Cardiac muscle cell (in vitro differentiated cells and primary cell): ENCODE measurements around the gene MAG. TPM values are rescaled to one million over a fixed set of nuclear protein-coding genes. Genes with fewer than 3 reads are reported as not detected.
A peak's percentile ranks its signal among the peaks of the same experiment; 100 is the strongest.

Source experiments
- DNase-seq, 2 donors: peaks; one replicate each; pipeline versions ENCODE4 v3.0.0 to v3.0.0-alpha.2; 2010 to 2017; ENCODE audit warnings: low read depth in 1 of 2, low spot score in 1 of 2
- H3K27ac ChIP-seq: fragments of 200-600 bp; sonication (generic); 2 replicates; pipeline ENCODE4 v1.5.1; 2016
- H3K27me3 ChIP-seq: fragments of 200-600 bp; sonication (generic); 2 replicates; pipeline ENCODE4 v1.6.0; 2016; ENCODE audit warnings: control low read depth
- H3K36me3 ChIP-seq: fragments of 200-600 bp; sonication (generic); 2 replicates; pipeline ENCODE4 v1.5.1; 2016; ENCODE audit warnings: control low read depth
- H3K4me1 ChIP-seq: fragments of 200-600 bp; sonication (generic); 2 replicates; pipeline ENCODE4 v1.8.1; 2017; ENCODE audit warnings: low read depth, mild to moderate bottlenecking, mixed run types
- H3K4me3 ChIP-seq: fragments of 200-600 bp; sonication (generic); 2 replicates; pipeline ENCODE4 v1.5.1; 2016; ENCODE audit warnings: mild to moderate bottlenecking
- H3K9me3 ChIP-seq: fragments of 200-600 bp; sonication (generic); 2 replicates; pipeline ENCODE4 v1.5.1; 2017; ENCODE audit warnings: low read depth, mild to moderate bottlenecking, control low read depth
- polyA plus RNA-seq: library from polyadenylated mRNA; unstranded; fragments of >200 nt; fragmentation: Nextera tagmentation; extraction: Ambion mirVana; gene quantifications from 2 replicates; pipeline ENCODE4 v1.2.1, GENCODE V29; 2016
- total RNA-seq: library from RNA; depleted of rRNA; stranded (reverse); fragments of >200 nt; gene quantifications from 2 replicates; pipeline ENCODE4 v1.2.3, GENCODE V29; 2016
- TF ChIP-seq, protein P1 (sequence below): IDR thresholded peaks from 2 replicates; pipeline ENCODE4 v1.5.1; 2012; ENCODE audit warnings: low read depth, mild to moderate bottlenecking, low read length

Gene MAG
- total and polyA plus RNA-seq, 2 experiments from 2014 or later, result 1.2 to 2.1 TPM

DNA sequence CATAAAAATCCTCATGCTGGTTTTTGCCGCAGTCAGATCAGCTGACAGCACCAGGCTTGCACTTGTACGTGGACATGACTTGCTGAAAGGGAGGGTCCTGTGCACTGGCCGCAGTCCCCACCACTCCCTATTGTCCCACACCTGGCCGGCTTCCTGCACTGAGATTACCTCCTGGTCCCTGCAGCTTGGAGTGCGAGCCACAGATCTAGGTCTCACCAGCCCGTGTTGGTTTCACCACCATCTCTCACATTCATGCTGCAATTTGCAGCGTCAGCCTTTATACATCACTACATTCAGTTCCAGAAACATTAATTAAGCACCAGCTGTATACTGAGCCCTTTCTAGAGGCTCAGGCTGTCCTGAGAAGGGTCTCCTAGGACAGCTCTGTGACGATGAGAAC, 22.1 kb downstream of the MAG start:
- H3K36me3 ChIP-seq, result no peaks in the 10 kb centered on the region
- no peaks in the 10 kb centered on the region for H3K27me3 ChIP-seq
- TF ChIP-seq, protein P1, sequence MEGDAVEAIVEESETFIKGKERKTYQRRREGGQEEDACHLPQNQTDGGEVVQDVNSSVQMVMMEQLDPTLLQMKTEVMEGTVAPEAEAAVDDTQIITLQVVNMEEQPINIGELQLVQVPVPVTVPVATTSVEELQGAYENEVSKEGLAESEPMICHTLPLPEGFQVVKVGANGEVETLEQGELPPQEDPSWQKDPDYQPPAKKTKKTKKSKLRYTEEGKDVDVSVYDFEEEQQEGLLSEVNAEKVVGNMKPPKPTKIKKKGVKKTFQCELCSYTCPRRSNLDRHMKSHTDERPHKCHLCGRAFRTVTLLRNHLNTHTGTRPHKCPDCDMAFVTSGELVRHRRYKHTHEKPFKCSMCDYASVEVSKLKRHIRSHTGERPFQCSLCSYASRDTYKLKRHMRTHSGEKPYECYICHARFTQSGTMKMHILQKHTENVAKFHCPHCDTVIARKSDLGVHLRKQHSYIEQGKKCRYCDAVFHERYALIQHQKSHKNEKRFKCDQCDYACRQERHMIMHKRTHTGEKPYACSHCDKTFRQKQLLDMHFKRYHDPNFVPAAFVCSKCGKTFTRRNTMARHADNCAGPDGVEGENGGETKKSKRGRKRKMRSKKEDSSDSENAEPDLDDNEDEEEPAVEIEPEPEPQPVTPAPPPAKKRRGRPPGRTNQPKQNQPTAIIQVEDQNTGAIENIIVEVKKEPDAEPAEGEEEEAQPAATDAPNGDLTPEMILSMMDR, result no peak

GRCh38 chr19:35314858-35315470, 23.0 kb downstream of the MAG start:
- Histone ChIP-seq H3K9me3 (no peaks in the 10 kb centered on the region), H3K36me3 (no peaks in the 10 kb centered on the region), H3K27me3 (no peaks in the 10 kb centered on the region), H3K4me1 (peaks cover 6% of the 10 kb centered on the region), H3K27ac (no peak overlapping the region), H3K4me3 (no peak overlapping the region)
- DNase-seq, result no peak
- TF ChIP-seq, protein P1, result no peak

More for the DNA sequence above, 22.1 kb downstream of the MAG start:
- H3K9me3 ChIP-seq, result no peaks in the 10 kb centered on the region
- H3K4me3 ChIP-seq, result no peak overlapping the region
- H3K27ac ChIP-seq, result no peak overlapping the region
- peaks cover 15% of the 10 kb centered on the region for H3K4me1 ChIP-seq
- no peak for DNase-seq

DNA sequence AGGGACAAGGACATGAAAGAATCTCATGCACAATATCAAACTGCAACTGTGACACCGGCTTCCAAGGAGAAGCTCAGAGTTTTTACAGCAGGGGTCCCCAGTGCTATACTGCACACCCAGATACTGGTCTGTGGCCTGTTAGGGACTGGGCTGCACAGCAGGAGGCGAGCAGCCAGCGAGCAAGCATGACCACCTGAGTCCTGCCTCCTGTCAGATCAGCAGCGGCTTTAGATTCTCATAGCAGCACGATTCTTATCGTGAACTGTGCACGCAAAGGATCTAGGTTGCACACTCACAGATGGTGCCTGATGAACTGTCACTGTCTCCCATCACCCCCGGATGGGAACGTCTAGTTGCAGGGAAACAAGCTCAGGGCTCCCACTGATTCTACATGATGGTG, 23.9 kb downstream of the MAG start:
- Histone ChIP-seq H3K36me3 (no peaks in the 10 kb centered on the region), H3K4me1 (no peaks in the 10 kb centered on the region), H3K27ac (peak overlapping the region; percentile 53), H3K27me3 (no peaks in the 10 kb centered on the region), H3K9me3 (no peaks in the 10 kb centered on the region), H3K4me3 (no peak overlapping the region)
- TF ChIP-seq, protein P1, result no peak
- no peak for DNase-seq

- no peaks in the 10 kb centered on the region for H3K4me1 ChIP-seq
- no peaks in the 10 kb centered on the region for H3K27me3 ChIP-seq
- no peak for DNase-seq
- TF ChIP-seq, protein P1, result no peak
- H3K9me3 ChIP-seq, result no peaks in the 10 kb centered on the region
- H3K27ac ChIP-seq, result peak overlapping the region; percentile 53
- no peak overlapping the region for H3K4me3 ChIP-seq
- no peaks in the 10 kb centered on the region for H3K36me3 ChIP-seq
Observed at GRCh38 chr19:35316560-35316959, 24.6 kb downstream of the MAG start.

GRCh38 chr19:35317464-35318043, 25.6 kb downstream of the MAG start:
- no peak for DNase-seq
- Histone ChIP-seq H3K27me3 (no peaks in the 10 kb centered on the region), H3K4me3 (no peak overlapping the region), H3K9me3 (no peaks in the 10 kb centered on the region), H3K4me1 (no peaks in the 10 kb centered on the region), H3K36me3 (no peaks in the 10 kb centered on the region), H3K27ac (no peak overlapping the region)
- TF ChIP-seq, protein P1, result no peak
